Activated CD4-positive, CD25-positive, alpha-beta regulatory T cell treated with anti-CD3 and anti-CD28 coated beads, Interleukin-2, amount 50 U/mL, for 24 hours (primary cell): Measurements from ENCODE around the gene OCLN.
"Not testable (repeated sequence)": the region's sequence is repeated elsewhere in the genome, so short reads cannot be mapped to it uniquely, and the experiment has no call there.

Experiments used
- ATAC-seq, 2 donors: fragments of 150-1000 bp; cut with Tn5 transposase; one replicate each; pipeline ENCODE4 v1.10.0; 2021; ENCODE audit warnings: mild to moderate bottlenecking in 1 of 2, moderate library complexity in 1 of 2

OCLN gene

GRCh38 chr5:69530561-69531405 is 38.2 kb downstream of the OCLN start:
- ATAC-seq, result no peak

GRCh38 chr5:69531406-69531801 is 38.8 kb downstream of the OCLN start:
- no peak for ATAC-seq

- ATAC-seq, result not testable (repeated sequence)
Measured at GRCh38 chr5:69537911-69538310, 45.3 kb downstream of the OCLN start.

GRCh38 chr5:69538735-69539134 is 46.1 kb downstream of the OCLN start:
- not testable (repeated sequence) for ATAC-seq

GRCh38 chr5:69541347-69541746 is 48.8 kb downstream of the OCLN start:
- not testable (repeated sequence) for ATAC-seq

GRCh38 chr5:69542838-69543618 is 50.4 kb downstream of the OCLN start:
- not testable (repeated sequence) for ATAC-seq

- ATAC-seq, result not testable (repeated sequence)
Measured at GRCh38 chr5:69544602-69545001, 52.0 kb downstream of the OCLN start.

GRCh38 chr5:69559908-69560330 is 67.3 kb downstream of the OCLN start, which contains the start of gene GTF2H2C:
Gene GTF2H2C, plus strand, starts transcription at chr5:69560191. Its CDS starts 4,942 bp downstream, at chr5:69565133.
- peak; percentile 100 for ATAC-seq

- ATAC-seq, result not testable (repeated sequence)
Measured at GRCh38 chr5:69560587-69561431, 68.2 kb downstream of the OCLN start.

- ATAC-seq, result not testable (repeated sequence)
Measured at GRCh38 chr5:69566172-69566571, 73.6 kb downstream of the OCLN start.

GRCh38 chr5:69568072-69568471 is 75.5 kb downstream of the OCLN start:
- ATAC-seq, result not testable (repeated sequence)

GRCh38 chr5:69583356-69583755 is 90.8 kb downstream of the OCLN start:
- ATAC-seq, result not testable (repeated sequence)

GRCh38 chr5:69596114-69596840 is 103.7 kb downstream of the OCLN start:
- not testable (repeated sequence) for ATAC-seq

GRCh38 chr5:69601947-69602346 is 109.4 kb downstream of the OCLN start:
- ATAC-seq, result not testable (repeated sequence)

GRCh38 chr5:69606839-69607238 is 114.2 kb downstream of the OCLN start:
- not testable (repeated sequence) for ATAC-seq
